Measurements from ENCODE around the gene RNASE2. TPM values are rescaled to one million over a fixed set of nuclear protein-coding genes. Genes with fewer than 3 reads are reported as not detected.
"Not testable (repeated sequence)": the region's sequence is repeated elsewhere in the genome, so short reads cannot be mapped to it uniquely, and the experiment has no call there.

RNASE2 gene
- total RNA-seq, 1 experiment from 2014 or later = not detected

DNA sequence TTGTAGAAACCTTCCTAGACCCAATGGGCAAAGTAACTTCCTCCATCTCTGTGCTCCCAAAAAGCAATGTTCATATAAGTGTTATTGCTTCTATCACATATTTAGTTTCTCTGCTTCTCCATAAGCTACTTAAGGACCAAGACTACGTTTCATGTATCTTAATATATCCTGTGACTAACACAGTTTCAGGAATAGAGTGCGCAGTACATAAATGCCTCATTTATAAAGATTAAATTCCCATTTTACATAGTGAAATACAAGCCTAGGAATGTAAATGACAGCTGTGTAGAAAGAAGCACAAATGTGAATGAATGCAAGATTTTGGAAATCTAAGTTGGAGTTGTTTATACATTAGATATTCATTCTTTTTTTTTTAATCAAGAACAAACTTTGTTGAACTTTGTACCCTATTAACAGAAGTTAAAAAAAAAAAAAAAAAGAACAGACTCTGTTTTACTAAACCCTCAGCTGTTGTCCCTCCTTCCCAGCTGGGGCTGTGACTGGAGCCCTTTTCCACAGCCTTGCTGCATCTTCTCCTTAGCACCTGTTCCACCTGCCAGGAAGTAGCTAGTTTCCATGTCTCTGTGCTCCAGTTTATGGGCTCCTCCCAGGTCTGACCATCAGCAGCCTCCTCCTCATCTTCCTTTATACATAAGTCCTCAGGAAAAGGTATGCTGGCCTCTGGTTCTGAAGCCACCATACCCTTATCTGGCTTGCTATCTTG, 27.5 kb downstream of the RNASE2 start:
- no peak for DNase-seq (ENCODE audit: low spot score)

DNA sequence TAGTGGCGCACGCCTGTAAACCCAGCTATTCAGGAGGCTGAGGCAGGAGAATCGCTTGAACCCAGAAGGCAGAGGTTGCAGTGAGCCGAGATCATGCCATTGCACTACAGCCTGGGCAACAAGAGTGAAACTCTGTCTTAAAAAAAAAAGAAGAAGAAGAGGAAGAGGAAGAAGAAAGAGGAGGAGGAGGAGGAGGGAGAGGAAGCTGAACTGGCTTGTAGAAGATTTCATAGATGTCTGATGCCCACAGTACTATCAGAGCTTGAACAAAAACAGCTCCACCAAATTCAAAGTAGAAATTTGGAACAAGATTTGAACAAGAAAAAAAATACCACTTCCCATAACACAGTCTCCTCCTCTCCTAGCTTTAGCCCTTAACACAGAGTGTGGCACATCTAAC, 30.4 kb downstream of the RNASE2 start:
- not testable (repeated sequence) for DNase-seq (ENCODE audit: low spot score)

DNA sequence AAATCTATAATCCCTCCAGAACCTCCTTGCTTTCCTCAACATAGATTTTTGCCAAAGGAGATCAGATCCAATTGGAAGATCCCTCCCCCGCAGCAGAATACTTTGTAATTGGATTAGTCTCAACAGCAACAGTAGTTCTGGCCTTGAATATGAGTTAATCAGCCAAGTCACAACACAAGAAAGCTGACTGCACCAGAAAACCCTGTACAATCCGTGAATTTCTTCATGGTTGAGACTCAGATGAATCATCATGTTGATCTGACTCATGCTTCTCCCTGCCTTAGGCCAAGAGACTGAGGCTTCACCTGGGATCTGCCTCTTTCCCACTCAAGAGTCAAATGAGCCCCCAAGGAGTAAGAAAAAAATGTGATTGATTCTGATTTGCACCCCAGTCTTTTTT, 31.5 kb downstream of the RNASE2 start:
- peak; percentile 78 for DNase-seq (ENCODE audit: low spot score)

DNA sequence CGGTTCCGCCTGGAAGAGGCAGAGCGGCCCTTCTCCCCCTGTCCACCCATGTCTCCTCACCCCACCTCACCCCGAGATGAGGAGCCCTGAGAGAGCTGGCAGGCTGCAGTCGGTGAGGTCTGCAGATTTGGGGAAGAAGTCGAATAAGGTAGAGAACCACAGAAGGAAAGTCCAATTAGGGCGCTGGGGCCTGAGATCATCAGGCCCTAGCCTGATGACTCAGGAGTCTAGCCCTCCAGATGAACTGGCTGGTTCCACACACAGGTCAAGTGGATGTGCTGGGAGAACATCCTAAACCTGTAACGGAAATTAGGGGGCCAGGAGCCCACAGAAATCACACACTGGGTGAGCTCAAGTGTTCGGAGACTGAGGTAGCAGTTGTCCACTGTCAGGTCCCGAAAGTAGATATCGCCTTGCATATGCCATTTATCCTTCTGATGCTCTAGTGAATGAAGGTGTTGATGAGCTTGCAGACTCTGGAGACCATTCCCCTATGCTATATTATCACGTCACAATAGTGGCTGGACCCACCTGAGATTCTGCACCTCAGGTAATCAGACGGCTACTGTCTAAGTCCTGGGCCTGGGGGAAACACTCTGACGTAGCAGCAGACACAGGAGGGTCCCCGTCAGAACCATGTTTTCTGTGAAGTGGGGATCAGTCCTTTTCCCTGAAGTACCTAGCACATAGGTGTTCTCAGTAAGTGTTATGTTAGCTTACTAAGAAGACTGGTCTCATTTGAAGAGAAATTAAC, 33.6 kb downstream of the RNASE2 start:
- DNase-seq (ENCODE audit: low spot score) = no peak

DNA sequence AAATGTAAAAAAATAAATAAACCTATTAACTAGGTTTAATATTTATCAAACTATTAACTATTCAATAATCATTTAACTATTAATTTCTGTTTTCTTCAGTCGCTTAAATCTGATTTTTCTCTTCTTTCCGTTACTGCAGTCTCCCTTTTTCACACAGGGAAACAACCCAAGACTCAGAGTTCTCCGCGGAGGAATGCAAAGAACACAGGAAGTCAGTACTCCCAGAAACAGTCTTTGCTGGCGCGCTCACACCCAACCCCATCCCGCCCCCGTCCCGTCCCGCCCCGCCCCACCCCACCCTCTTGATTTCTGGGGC, 34.1 kb downstream of the RNASE2 start:
- no peak for DNase-seq (ENCODE audit: low spot score)

DNA sequence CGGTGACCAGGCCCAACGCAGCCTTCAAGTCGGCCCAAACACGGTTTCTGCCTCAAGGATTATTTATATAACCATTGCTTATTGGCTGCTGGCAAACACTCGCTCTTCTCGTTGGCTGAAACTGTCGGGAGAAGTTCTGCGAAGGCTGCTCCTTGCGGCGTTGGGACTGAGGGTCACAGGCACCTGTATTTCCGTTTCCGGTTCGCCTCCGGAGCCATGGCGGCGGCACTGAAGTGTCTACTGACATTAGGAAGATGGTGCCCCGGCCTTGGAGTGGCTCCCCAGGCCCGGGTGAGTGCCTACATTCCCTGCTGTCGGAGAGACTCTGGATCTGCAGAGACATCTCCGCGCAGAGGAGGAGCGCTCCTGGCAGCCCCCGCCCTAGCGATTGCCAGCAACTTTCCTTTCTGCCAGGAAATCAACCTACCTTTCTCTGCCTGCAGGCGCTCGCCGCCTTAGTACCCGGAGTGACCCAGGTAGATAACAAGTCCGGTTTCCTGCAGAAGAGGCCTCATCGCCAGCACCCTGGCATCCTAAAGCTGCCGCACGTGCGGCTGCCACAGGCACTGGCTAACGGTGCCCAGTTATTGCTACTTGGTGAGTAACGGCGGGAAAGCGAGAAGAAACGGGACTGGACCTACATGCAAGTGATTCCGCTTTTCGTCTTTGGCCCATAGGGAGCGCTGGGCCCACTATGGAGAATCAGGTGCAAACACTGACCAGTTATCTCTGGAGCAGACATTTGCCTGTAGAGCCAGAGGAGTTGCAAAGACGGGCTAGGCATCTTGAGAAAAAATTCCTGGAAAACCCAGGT, 34.7 kb downstream of the RNASE2 start, which contains the start of gene METTL17:
Gene METTL17, plus strand, starts transcription at position 194 of the 814 bp plus-strand sequence. Its CDS starts 23 bp downstream, at position 217.
- DNase-seq (ENCODE audit: low spot score) = peak; percentile 91

DNA sequence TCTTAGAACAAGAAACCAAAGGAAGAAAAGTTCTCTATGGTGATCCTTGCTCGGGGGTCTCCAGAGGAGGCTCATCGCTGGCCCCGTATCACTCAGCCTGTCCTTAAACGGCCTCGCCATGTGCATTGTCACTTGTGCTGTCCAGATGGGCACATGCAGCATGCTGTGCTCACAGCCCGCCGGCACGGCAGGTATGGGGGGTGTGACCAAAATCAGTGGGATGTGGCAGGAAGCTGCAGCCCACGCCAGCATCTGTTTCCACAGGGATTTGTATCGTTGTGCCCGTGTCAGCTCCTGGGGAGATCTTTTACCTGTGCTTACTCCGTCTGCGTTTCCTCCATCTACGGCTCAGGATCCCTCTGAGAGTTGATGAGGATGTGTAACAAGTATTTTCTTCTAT, 41.2 kb downstream of the RNASE2 start:
- no peak for DNase-seq (ENCODE audit: low spot score)

DNA sequence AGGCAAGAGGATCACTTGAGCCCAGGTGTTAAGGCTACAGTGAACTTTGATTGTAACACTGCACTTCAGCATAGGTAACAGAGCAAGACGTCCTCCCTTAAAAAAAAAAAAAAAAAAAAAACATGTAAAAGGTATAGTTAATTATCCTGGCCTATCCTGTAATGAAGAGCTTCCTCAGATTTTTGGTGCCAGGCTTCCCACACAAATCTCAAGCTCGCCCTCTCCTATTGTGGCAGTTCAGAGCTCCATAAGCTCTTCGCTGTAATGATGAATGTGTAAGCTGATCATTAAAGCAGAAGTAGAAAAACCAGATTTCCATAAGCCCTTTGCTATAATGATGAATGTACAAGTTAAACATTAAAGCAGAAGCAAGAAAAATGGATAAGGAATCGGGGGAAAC, 41.8 kb downstream of the RNASE2 start:
- DNase-seq (ENCODE audit: low spot score) = no peak

DNA sequence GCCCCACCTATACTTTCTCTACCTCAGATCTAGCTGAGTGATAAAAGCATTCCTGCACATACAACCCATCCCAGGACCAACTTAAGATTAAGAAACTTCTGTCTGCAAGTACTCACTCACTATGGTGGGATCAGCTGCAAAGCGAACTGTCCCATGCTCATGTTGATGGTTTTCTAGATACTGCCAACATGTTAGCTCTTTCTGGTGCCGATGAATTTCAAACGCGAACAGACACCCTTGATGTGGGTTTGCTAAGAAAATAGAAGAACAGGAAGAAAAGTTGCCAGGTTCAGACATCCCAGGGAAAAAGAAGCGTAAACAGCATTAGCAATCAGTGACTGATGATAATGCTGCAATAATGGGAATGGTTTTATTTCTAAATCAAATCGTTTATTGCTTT, 42.3 kb downstream of the RNASE2 start:
- DNase-seq (ENCODE audit: low spot score) = no peak

DNA sequence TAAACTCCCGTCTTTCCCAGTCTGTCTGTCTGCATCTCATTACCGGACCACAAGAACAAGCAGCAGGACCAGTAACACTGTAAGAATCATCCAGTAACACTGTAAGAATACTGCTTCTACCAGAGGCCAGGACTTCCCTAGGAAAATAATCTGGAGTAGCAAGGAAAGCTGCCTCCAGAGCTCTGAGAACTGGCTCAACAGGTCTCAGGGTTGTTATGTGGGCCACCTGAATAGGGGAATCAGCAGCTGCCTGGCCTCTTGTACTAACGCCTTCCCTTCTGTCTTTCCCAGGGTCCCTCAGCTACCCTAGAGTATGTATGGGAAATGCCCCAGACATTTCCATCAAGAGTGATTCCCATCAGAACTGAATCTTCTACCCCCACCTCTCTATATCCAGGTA, 42.9 kb downstream of the RNASE2 start:
- DNase-seq (ENCODE audit: low spot score) = no peak

DNA sequence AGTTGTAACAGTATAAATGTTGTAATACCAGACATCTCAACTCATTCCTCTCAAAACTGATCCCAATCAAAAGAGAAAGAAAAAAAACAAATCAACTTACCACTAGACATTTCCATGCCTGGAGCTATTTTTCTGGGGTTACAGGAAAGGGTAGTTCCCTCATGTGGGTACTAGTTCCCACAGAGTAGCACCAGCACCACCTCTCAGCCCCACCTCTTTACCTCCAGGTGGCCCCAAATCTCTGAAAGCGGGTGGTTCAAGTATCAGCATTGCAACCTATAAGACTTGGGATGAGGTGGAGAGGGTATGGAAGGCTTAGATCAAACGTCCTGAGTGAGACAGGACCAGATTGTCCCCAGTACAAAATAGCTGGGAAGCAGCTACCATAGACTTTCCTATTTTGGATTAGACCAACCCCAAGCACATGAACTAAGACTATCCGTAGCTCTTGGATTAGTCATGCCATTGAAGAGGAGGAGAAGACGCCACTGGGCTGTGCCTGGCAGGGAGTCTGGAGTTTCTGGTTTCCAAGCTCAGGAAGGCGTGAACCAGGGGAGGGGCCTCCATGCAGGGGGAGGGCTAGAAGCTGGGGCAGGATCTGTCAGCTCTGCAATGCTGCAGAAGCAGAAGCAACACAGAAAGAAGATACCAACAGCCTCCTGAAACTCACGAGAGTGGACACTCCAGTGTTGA, 43.5 kb downstream of the RNASE2 start, which contains the start of gene SLC39A2:
Gene SLC39A2, plus strand, starts transcription at position 620 of the 693 bp plus-strand sequence. CDS start 154 bp downstream, outside the sequence.
- DNase-seq (ENCODE audit: low spot score) = peak; percentile 28

DNA sequence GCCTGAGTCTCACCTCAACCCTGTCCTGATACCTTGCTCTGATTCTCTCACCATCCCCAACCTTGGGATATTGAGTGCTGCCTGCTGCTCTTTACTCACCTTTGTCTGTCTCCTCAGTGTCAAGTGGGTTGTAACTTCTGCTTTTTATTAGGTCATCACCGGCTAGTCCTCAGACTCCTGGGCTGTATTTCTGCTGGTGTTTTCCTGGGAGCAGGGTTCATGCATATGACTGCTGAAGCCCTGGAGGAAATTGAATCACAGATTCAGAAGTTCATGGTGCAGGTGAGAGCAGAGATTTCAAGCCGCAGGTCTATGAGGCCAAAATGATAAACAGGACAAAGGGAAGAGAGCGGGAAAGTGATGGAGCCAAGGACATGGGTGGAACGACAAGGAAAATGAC, 44.3 kb downstream of the RNASE2 start:
- no peak for DNase-seq (ENCODE audit: low spot score)

DNA sequence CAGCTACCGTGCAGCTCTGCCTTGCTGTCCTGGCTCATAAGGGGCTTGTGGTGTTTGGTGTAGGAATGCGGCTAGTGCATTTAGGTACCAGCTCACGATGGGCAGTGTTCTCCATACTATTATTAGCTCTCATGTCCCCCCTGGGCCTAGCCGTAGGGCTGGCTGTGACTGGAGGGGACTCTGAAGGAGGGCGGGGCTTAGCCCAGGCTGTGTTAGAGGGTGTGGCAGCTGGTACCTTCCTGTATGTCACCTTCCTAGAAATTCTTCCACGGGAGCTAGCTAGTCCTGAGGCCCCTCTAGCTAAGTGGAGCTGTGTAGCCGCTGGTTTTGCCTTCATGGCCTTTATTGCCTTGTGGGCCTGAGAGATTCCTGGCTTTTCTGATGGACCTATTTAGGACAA, 45.9 kb downstream of the RNASE2 start:
- no peak for DNase-seq (ENCODE audit: low spot score)

DNA sequence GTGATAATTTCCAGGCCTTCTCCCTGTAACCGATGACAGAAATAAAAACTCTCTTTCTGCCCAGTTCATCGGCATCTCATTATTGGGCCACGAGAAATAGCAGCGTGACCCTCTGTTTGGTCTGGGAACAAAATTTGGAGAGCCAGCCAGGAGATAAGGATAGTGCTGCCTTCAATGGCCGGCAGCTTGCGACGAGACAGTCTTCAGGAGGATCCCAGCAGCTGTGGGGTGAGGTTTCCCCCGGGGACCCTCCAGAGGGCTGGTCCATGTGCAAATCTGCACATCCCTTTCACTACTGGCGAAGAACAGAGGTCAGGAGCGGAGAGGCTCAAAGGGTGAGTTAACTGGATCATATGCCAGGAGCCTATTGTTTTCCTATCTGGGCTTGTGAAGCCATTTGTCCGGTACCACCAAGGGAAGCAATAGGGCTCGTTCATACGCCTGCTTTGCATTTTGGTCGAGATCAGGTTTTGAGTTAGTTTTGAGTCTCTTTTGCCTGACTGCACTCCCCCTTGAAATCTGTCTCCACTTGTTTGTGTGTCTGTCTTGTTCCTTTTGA, 48.6 kb downstream of the RNASE2 start:
- DNase-seq (ENCODE audit: low spot score) = no peak

Other genes with a start within 250 kb of the RNASE2 start
- gene EDDM3A, start 209.6 kb upstream of the RNASE2 start, total RNA-seq (2014; rRNA removed; shearing (Covaris generic)) = not detected in 2 replicates
- not detected in 2 replicates for gene EDDM3B, start 187.1 kb upstream of the RNASE2 start, total RNA-seq (2014; rRNA removed; shearing (Covaris generic))
- gene RNASE6, start 174.2 kb upstream of the RNASE2 start, total RNA-seq (2014; rRNA removed; shearing (Covaris generic)) = not detected in 2 replicates
- gene RNASE1, start 152.6 kb upstream of the RNASE2 start, total RNA-seq (2014; rRNA removed; shearing (Covaris generic)) = not detected in 2 replicates
- not detected in 2 replicates for gene RNASE3, start 64.1 kb upstream of the RNASE2 start, total RNA-seq (2014; rRNA removed; shearing (Covaris generic))
- 55.4 and 71.8 TPM in 2 replicates for gene METTL17, start 34.5 kb downstream of the RNASE2 start, total RNA-seq (2014; rRNA removed; shearing (Covaris generic))
- gene SLC39A2, start 43.8 kb downstream of the RNASE2 start, total RNA-seq (2014; rRNA removed; shearing (Covaris generic)) = not detected in 2 replicates
- gene NDRG2, start 69.6 kb downstream of the RNASE2 start, total RNA-seq (2014; rRNA removed; shearing (Covaris generic)) = 7.5 and 9.0 TPM in 2 replicates
- not detected in 2 replicates for gene TPPP2, start 74.7 kb downstream of the RNASE2 start, total RNA-seq (2014; rRNA removed; shearing (Covaris generic))
- gene RNASE13, start 79.3 kb downstream of the RNASE2 start, total RNA-seq (2014; rRNA removed; shearing (Covaris generic)) = not detected in 2 replicates
- gene RNASE7, start 86.9 kb downstream of the RNASE2 start, total RNA-seq (2014; rRNA removed; shearing (Covaris generic)) = not detected in 2 replicates
- not detected in 2 replicates for gene RNASE8, start 102.3 kb downstream of the RNASE2 start, total RNA-seq (2014; rRNA removed; shearing (Covaris generic))
- 19.8 and 21.2 TPM in 2 replicates for gene ARHGEF40, start 114.8 kb downstream of the RNASE2 start, total RNA-seq (2014; rRNA removed; shearing (Covaris generic))
- gene ZNF219, start 143.2 kb downstream of the RNASE2 start, total RNA-seq (2014; rRNA removed; shearing (Covaris generic)) = 5.9 and 12.0 TPM in 2 replicates
- gene TMEM253, start 145.6 kb downstream of the RNASE2 start, total RNA-seq (2014; rRNA removed; shearing (Covaris generic)) = 0.17 TPM in 1 of 2 replicates, not detected in the other
- gene OR5AU1, start 200.6 kb downstream of the RNASE2 start, total RNA-seq (2014; rRNA removed; shearing (Covaris generic)) = not detected in 2 replicates